SJSA1 (cell line): Measurements from ENCODE around the gene SGO2. TPM values are rescaled to one million over a fixed set of nuclear protein-coding genes. Genes with fewer than 3 reads are reported as not detected.
A peak's percentile ranks its signal among the peaks of the same experiment; 100 is the strongest.
"Not testable (repeated sequence)": the region's sequence is repeated elsewhere in the genome, so short reads cannot be mapped to it uniquely, and the experiment has no call there.

Experiments
- DNase-seq, 2 experiments: peaks; one replicate each; pipeline ENCODE4 v3.0.0-alpha.2; 2015 to 2020; ENCODE audit warnings: low spot score in 2 of 2, low read depth in 1 of 2
- H3K27ac ChIP-seq: fragments of 250-450 bp; sonication (Bioruptor Pico); 2 replicates; pipeline ENCODE4 v1.5.1; 2020; ENCODE audit warnings: mild to moderate bottlenecking, moderate library complexity
- H3K27me3 ChIP-seq: fragments of 250-450 bp; sonication (Bioruptor Pico); replicated peaks from 2 replicates; pipeline ENCODE4 v1.5.1; 2020; ENCODE audit warnings: mild to moderate bottlenecking, moderate library complexity
- H3K36me3 ChIP-seq: fragments of 250-450 bp; sonication (Bioruptor Pico); 2 replicates; pipeline ENCODE4 v1.5.1; 2020; ENCODE audit warnings: mild to moderate bottlenecking
- H3K4me1 ChIP-seq: fragments of 250-450 bp; sonication (Bioruptor Pico); replicated peaks from 2 replicates; pipeline ENCODE4 v1.6.1; 2021; ENCODE audit warnings: mild to moderate bottlenecking
- H3K4me3 ChIP-seq: fragments of 250-450 bp; sonication (Bioruptor Pico); 2 replicates; pipeline ENCODE4 v1.5.1; 2020; ENCODE audit warnings: mild to moderate bottlenecking
- H3K9me3 ChIP-seq: fragments of 250-450 bp; sonication (Bioruptor Pico); replicated peaks from 2 replicates; pipeline ENCODE4 v1.5.1; 2020; ENCODE audit warnings: mild to moderate bottlenecking
- total RNA-seq: library from RNA; depleted of rRNA; stranded (reverse); fragments of >200 nt; shearing (Covaris generic); gene quantifications from 2 replicates; pipeline ENCODE4 v1.2.3, GENCODE V29; 2014; rRNA removed

Gene SGO2
- total RNA-seq, 1 experiment from 2014 or later = 22.9 TPM

DNA sequence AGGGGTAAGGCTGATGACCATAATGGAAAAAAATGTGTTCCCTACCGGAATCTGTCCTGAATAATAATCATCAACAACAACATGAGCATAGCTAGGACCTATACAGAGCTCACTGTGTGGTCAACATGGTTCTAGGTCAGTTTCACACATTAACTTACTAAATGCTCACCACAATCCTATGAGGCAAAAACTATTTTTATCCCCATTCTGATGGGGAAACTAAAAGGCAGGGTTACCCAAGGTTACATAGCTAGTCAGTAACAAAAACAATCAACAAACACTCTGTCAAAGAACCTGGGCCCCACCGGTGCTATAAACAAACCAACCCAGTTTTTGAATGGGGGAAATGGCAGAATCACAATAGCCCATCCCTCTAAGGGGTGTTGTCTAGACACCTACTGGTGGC lies 100.0 kb downstream of the SGO2 start:
- peak; percentile 62 to 88 for DNase-seq
- H3K36me3 ChIP-seq = no peaks in the 10 kb centered on the region
- no peaks in the 10 kb centered on the region for H3K27me3 ChIP-seq
- H3K27ac ChIP-seq = peak overlapping the region; percentile 56
- peaks cover 49% of the 10 kb centered on the region for H3K4me1 ChIP-seq
- H3K4me3 ChIP-seq = no peak overlapping the region
- no peaks in the 10 kb centered on the region for H3K9me3 ChIP-seq

DNA sequence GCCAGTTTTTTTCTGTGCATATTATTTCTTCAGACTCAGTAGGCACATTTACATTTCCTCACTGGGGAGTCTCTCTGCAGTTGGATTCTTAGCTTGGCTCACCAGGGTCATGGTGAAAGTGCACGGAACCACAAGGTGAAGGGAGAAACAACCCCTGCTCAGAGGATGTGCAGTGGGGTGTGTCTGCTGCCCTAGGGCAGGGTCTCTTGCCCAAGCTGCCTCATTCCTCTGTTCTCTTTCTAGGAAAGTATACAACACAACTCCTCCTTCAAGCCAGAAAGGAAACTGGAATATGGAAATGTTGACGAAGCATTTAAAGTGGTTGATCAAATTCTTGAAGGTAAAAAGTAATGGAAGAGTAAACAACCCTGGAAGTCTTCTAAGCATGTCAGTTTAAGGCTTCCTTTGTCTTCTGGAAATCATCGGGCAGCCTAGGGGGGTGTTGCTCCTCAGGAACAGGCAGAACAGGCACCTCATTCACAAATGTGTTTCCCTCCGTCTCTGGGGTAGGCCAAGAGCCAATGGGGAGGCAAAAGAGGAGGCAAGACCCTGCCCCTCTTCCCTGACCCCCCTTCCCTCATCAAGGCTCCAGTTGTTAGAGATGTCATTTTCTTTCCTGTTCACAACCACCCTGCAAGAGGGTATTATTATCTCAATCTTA lies 101.2 kb downstream of the SGO2 start:
- H3K4me3 ChIP-seq = no peak overlapping the region
- peaks cover 49% of the 10 kb centered on the region for H3K4me1 ChIP-seq
- no peaks in the 10 kb centered on the region for H3K27me3 ChIP-seq
- DNase-seq = no peak
- no peaks in the 10 kb centered on the region for H3K36me3 ChIP-seq
- H3K27ac ChIP-seq = no peak overlapping the region
- H3K9me3 ChIP-seq = no peaks in the 10 kb centered on the region

DNA sequence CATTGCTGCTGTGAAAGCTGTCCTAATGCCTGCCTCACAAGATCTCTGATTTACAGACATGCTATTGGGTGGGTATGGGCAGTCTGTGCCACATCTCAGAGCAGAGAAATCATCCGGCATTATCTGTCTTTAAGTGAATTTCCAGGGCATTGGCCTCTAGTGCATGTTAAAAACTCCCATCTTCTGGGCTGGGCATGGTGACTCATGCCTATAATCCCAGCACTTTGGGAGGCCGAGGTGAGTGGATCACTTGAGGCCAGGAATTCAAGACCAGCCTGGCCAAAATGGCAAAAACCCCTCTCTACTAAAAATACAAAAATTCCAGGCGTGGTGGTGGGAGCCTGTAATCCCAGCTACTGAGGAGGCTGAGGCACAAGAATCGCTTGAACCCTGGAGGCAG lies 102.5 kb downstream of the SGO2 start:
- H3K36me3 ChIP-seq, H3K4me3 ChIP-seq, H3K27me3 ChIP-seq, H3K9me3 ChIP-seq, H3K27ac ChIP-seq: not testable (repeated sequence)
- DNase-seq = peak; percentile 40 to 59
- H3K4me1 ChIP-seq = peaks cover 49% of the 10 kb centered on the region

DNA sequence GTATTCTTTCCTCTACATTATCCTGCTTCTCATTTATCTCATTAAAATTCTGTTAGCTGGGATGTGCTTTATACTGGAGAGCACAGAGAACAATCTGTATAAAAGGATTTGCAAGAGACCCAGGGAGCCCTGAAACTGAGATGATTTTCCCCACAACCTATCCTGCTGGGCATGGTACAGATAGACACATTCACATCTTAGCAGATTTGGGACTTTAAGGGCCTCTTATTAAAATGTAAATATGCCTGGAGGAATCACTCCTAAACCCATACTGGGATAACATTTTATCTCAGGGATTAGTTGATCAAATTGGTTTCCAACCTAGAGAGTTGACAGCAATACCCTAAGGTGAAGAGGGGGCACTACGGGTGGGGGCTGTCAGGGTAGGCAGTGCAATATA lies 105.3 kb downstream of the SGO2 start:
- Histone ChIP-seq H3K36me3 (no peaks in the 10 kb centered on the region), H3K27ac (no peak overlapping the region), H3K27me3 (no peaks in the 10 kb centered on the region), H3K9me3 (no peaks in the 10 kb centered on the region), H3K4me1 (peaks cover 27% of the 10 kb centered on the region), H3K4me3 (no peak overlapping the region)
- no peak for DNase-seq

Other genes starting within 250 kb of the SGO2 start
- 81.9 and 149 TPM in 2 replicates for gene SPATS2L, start 219.5 kb upstream of the SGO2 start, total RNA-seq
- 16.3 TPM in 2 replicates for gene KCTD18, start 16.1 kb upstream of the SGO2 start, total RNA-seq
- gene AOX1, start 59.8 kb downstream of the SGO2 start, total RNA-seq = 5.8 and 19.5 TPM in 2 replicates